GOT3 (cell line): Measurements from ENCODE around the gene XPNPEP3.

ENCODE experiments used
- DNase-seq: peaks from one replicate; lab custom pipeline; 2025; ENCODE audit warnings: mixed read lengths; lab: John Stamatoyannopoulos, UW

The XPNPEP3 gene

GRCh38 chr22:40950962-40951794, 94.2 kb downstream of the XPNPEP3 start, which contains the start of gene RBX1:
Gene RBX1, plus strand, starts transcription at chr22:40951378. Its CDS starts 21 bp downstream, at chr22:40951399.
- peak; percentile 97 for DNase-seq

- DNase-seq: no peak
Observed at GRCh38 chr22:40951795-40952605, 95.1 kb downstream of the XPNPEP3 start.

GRCh38 chr22:40953471-40953870, 96.5 kb downstream of the XPNPEP3 start:
- DNase-seq: no peak

- no peak for DNase-seq
Observed at GRCh38 chr22:40954113-40954512, 97.2 kb downstream of the XPNPEP3 start.

- DNase-seq: no peak
Observed at GRCh38 chr22:40955571-40955970, 98.6 kb downstream of the XPNPEP3 start.

- DNase-seq: no peak
Observed at GRCh38 chr22:40957601-40958000, 100.7 kb downstream of the XPNPEP3 start.

GRCh38 chr22:40958299-40958698, 101.4 kb downstream of the XPNPEP3 start:
- no peak for DNase-seq

GRCh38 chr22:40960145-40960544, 103.2 kb downstream of the XPNPEP3 start:
- DNase-seq: no peak

GRCh38 chr22:40965936-40966725, 109.2 kb downstream of the XPNPEP3 start:
- no peak for DNase-seq

- DNase-seq: no peak
Observed at GRCh38 chr22:40966726-40967085, 109.8 kb downstream of the XPNPEP3 start.

- DNase-seq: no peak
Observed at GRCh38 chr22:40967111-40967760, 110.3 kb downstream of the XPNPEP3 start.

GRCh38 chr22:40972587-40972986, 115.6 kb downstream of the XPNPEP3 start:
- no peak for DNase-seq

- DNase-seq: no peak
Observed at GRCh38 chr22:40973144-40973543, 116.2 kb downstream of the XPNPEP3 start.

- DNase-seq: no peak
Observed at GRCh38 chr22:40975366-40975765, 118.4 kb downstream of the XPNPEP3 start.

- no peak for DNase-seq
Observed at GRCh38 chr22:40976866-40977700, 120.1 kb downstream of the XPNPEP3 start.

- no peak for DNase-seq
Observed at GRCh38 chr22:40979198-40979597, 122.2 kb downstream of the XPNPEP3 start.

- DNase-seq: no peak
Observed at GRCh38 chr22:40979871-40980270, 122.9 kb downstream of the XPNPEP3 start.
